Memory B cell (primary cell): ENCODE data around the gene TMEM170B.

Experiments used
- ATAC-seq: fragments of 150-1000 bp; cut with Tn5 transposase; 2 replicates; pipeline ENCODE4 v1.10.0; 2021; ENCODE audit warnings: low read depth, mild to moderate bottlenecking, moderate library complexity
- DNase-seq, 2 donors: peaks; one replicate each; pipeline ENCODE4 v3.0.0; 2022; ENCODE audit warnings: low spot score in 2 of 2
- H3K27ac Mint-ChIP-seq: one replicate; pipeline ENCODE4 v1.8.0; 2022; ENCODE audit warnings: mild to moderate bottlenecking, moderate library complexity, mixed read lengths
- H3K27me3 Mint-ChIP-seq: one replicate; pipeline ENCODE4 v1.8.0; 2022; ENCODE audit warnings: mixed read lengths
- H3K36me3 Mint-ChIP-seq: one replicate; pipeline ENCODE4 v1.8.0; 2022; ENCODE audit warnings: mild to moderate bottlenecking, mixed read lengths
- H3K4me1 Mint-ChIP-seq: one replicate; pipeline ENCODE4 v1.8.0; 2022; ENCODE audit warnings: mixed read lengths
- H3K4me3 Mint-ChIP-seq: one replicate; pipeline ENCODE4 v1.8.0; 2022; ENCODE audit warnings: mild to moderate bottlenecking, moderate library complexity, mixed read lengths
- H3K9me3 Mint-ChIP-seq: one replicate; pipeline ENCODE4 v1.8.0; 2022; ENCODE audit warnings: mixed read lengths

Gene TMEM170B

DNA sequence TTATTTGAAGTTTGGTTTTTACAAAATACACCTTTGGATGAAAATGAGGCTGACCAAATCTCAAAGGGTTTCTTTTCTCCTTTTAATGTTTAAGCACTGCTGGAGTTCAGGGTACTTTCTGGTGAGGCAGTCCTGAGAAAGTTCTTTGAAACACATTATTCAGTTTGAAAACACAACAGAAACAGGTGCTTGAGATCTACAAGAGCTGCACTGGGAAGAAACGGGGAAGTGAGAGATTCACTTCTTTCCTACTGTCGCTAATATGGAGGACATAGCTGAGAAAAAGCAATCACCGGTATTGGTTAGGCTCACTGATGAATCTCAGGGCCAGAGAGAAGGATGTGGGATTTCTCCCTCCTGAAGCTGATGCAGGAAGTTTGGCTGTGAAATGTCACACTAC is 22.9 kb upstream of the TMEM170B start:
- H3K27me3 Mint-ChIP-seq, result no peaks in the 10 kb centered on the region

DNA sequence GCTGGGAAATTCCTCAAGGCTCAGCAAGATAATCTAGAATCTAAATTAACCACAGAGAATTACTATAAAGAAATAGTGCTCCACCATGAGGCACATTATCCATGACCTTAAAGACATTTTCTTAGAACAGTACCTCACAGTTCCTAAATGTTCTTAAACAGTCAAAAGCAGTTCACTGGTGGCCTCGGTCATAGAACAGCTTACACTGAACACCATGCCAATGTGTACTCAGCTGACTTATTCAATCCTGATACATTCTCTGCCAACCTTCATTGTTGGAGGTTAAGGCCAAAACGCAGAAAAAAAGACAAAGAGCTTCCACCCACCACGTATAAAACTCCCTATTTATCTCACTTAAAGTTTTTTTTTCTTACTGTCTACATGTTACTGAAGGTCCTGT is 21.8 kb upstream of the TMEM170B start:
- peaks cover 5% of the 10 kb centered on the region for H3K9me3 Mint-ChIP-seq
- no peak overlapping the region for H3K4me3 Mint-ChIP-seq
- H3K27me3 Mint-ChIP-seq, result no peaks in the 10 kb centered on the region
- peaks cover 23% of the 10 kb centered on the region for H3K4me1 Mint-ChIP-seq
- no peak for DNase-seq
- ATAC-seq, result no peak
- peaks cover 2% of the 10 kb centered on the region for H3K36me3 Mint-ChIP-seq
- no peak overlapping the region for H3K27ac Mint-ChIP-seq

More for the DNA sequence above, 22.9 kb upstream of the TMEM170B start:
- DNase-seq (no peak), ATAC-seq (peak; percentile 63)
- Mint-ChIP-seq H3K4me3 (peak overlapping the region; percentile 9), H3K36me3 (peaks cover 3% of the 10 kb centered on the region), H3K27ac (peak overlapping the region; percentile 91), H3K4me1 (peaks cover 21% of the 10 kb centered on the region), H3K9me3 (peaks cover 5% of the 10 kb centered on the region)

DNA sequence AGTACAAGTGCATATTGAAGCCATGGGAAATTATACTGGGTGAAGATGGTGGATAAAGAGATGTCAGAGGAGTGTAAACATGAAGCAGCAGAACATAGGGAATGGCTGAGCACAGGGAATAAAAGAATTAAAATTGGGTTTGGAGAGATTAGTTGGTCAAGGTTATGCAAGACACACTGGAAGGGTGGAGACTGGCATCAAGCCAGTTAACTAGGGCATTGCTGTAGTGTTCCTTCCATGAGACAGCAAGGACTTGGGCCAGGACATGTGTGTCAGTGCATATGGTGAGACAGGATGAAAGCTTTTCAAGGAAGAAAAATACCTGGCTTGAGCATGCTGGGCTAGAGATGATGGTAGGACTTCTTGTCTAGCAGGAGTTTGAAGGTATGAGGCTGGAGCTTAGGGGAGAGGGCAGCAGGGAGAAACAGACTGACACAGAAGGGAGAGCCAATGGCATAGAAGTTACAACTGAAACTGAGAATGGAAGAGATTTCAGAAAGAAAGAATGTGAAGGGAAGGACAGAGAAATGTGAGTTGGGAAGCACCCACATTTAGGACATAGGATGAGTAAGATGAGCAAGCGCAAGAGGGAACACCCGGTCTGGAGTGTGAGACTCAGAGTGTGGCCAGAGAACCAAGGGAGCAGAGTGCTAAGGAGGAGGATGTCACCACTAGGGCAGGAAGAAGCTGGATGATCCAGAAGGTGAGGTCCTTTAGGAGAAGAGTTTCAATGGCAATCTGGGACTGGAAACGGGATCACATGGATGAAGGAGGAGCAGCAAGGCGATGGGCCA is 14.5 kb upstream of the TMEM170B start:
- H3K27ac Mint-ChIP-seq, result no peak overlapping the region
- H3K4me3 Mint-ChIP-seq, result no peak overlapping the region
- H3K27me3 Mint-ChIP-seq, result no peaks in the 10 kb centered on the region
- DNase-seq (no peak), ATAC-seq (no peak)
- H3K36me3 Mint-ChIP-seq, result no peaks in the 10 kb centered on the region
- no peaks in the 10 kb centered on the region for H3K9me3 Mint-ChIP-seq
- peaks cover 7% of the 10 kb centered on the region for H3K4me1 Mint-ChIP-seq

DNA sequence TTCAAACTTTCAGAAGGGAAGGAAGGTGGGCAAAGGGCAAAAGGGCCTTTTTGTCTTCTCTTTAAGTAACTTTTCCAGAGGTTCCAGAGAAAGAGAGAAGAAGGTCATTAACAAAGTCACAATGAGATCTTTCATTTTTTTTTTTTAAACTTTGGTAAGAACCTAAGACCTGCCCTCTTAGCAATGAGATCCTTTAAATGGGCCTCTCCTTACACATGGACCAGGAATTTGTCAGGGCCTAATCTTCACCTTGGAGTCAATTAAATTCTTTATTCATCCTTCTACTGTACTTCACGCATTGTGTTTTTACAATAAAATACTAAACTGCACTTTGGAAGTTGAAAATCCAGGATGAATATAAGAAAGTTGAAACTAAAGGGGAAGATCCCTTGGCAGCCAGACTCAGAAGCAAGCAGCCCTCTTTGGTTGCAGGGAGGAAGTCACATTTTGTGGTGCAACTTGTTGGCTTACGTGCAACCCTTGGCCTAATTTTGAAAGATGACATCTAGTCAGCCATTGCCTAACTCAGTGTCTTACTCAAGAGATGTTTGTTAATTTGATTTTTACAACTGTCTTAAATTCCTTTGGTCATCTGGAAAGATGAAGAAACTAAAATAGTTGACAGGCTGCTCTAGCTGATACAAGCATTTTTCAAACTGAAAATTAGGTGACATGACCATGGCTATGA is 11.9 kb upstream of the TMEM170B start:
- H3K4me3 Mint-ChIP-seq, result no peak overlapping the region
- no peak for DNase-seq
- no peak for ATAC-seq

DNA sequence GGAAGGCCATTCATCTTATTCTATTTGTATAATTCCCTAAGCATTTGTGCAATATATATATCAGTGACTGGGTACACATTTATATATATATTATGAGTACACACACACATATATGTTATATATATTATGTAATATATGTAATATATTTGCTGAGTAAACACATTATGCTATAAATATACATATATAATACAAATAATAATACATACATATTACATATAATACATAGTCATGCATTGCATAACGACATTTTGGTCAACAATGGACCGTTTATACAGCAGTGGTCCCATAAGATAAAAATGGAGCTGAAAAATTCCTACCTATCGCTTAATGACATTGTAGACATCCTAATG is 11.4 kb upstream of the TMEM170B start:
- Mint-ChIP-seq H3K36me3 (no peaks in the 10 kb centered on the region), H3K27ac (no peak overlapping the region), H3K27me3 (peaks cover 6% of the 10 kb centered on the region), H3K4me1 (no peaks in the 10 kb centered on the region), H3K9me3 (no peaks in the 10 kb centered on the region), H3K4me3 (no peak overlapping the region)
- DNase-seq (no peak), ATAC-seq (no peak)

More for the DNA sequence above, 11.9 kb upstream of the TMEM170B start:
- H3K27me3 Mint-ChIP-seq, result peaks cover 6% of the 10 kb centered on the region
- H3K36me3 Mint-ChIP-seq, result no peaks in the 10 kb centered on the region
- H3K27ac Mint-ChIP-seq, result no peak overlapping the region
- H3K4me1 Mint-ChIP-seq, result no peaks in the 10 kb centered on the region
- no peaks in the 10 kb centered on the region for H3K9me3 Mint-ChIP-seq

DNA sequence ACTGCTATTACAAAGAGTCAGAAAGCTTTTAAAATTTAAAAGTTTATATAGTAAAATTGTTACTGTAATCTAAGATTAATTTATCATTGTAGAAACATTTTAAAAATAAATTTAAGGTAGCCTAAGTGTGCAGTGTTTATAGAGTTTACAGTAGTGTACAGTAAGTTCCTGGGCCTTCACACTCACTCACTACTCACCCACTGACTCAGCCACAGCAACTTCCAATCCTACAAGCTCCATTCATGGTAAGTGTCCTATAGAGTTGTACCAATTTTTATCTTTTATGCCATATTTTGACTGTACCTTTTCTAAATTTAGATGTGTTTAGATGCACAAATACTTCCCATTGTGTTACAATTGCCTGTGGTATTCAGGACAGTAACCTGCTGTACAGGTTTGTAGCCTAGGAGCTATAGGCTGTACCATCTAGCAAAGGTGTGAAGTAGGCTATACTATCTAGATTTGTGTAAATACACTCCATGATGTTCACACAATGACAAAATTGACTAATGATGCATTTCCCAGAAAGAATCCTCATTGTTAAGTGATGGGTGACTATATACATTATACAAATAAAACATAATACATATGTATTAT is 10.2 kb upstream of the TMEM170B start:
- H3K4me1 Mint-ChIP-seq, result no peaks in the 10 kb centered on the region
- ATAC-seq (no peak), DNase-seq (no peak)
- no peak overlapping the region for H3K4me3 Mint-ChIP-seq
- no peaks in the 10 kb centered on the region for H3K36me3 Mint-ChIP-seq
- H3K9me3 Mint-ChIP-seq, result no peaks in the 10 kb centered on the region
- peaks cover 9% of the 10 kb centered on the region for H3K27me3 Mint-ChIP-seq
- no peak overlapping the region for H3K27ac Mint-ChIP-seq

DNA sequence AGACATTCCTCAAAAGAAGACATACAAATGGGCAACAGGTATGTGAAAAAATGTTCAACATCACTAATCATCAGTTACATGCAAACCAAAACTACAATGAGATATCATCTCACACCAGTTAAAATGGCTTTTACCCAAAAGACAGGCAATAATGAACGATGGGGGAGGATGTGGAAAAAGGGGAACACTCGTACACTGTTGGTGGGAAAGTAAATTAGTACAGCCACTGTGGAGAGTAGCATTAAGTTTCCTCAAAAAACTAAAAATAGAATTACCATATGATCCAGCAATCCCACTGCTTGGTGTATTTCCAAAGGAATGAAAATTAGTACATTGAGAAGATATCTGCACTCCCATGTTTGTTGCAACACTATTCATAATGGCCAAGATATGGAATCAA is 8.6 kb upstream of the TMEM170B start:
- Mint-ChIP-seq H3K4me1 (no peaks in the 10 kb centered on the region), H3K9me3 (no peaks in the 10 kb centered on the region), H3K27ac (no peak overlapping the region), H3K4me3 (no peak overlapping the region), H3K36me3 (no peaks in the 10 kb centered on the region), H3K27me3 (peaks cover 9% of the 10 kb centered on the region)
- no peak for ATAC-seq
- DNase-seq, result no peak

DNA sequence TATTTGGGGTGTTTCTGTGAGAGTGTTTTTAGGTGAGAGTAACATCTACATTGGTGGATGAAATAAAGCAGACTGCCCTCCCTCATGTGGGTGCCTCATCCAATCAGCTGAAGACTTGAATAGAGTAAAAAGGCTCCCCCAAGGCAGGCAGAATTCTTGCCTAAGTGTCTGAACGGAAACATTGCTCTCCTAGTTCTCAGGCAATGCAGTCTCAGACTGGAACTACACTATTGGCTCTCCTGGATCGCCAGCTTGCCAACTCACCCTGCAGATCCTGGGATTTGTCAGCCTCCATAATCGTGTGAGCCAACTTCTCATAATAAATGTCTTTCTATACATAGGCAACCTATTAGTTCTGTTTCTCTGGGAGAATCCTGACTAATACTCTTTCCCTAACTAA is 5.5 kb upstream of the TMEM170B start:
- Mint-ChIP-seq H3K36me3 (no peaks in the 10 kb centered on the region), H3K27me3 (peaks cover 10% of the 10 kb centered on the region)

DNA sequence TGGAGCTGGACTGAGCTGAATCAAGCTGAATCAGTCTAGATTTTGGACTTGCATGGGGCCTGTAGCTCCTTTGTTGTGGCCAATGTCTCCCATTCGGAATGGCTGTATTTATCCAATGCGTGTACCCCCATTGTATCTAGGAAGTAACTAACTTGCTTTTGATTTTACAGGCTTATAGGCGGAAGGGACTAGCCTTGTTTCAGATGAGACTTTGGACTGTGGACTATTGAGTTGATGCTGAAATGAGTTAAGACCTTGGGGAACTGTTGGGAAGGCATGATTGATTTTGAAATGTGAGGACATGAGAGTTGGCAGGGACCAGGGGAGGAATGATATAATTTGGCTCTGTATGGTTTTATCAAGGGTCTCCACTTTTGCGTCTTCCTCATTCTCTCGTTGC is 3.0 kb upstream of the TMEM170B start:
- peaks cover 4% of the 10 kb centered on the region for H3K27me3 Mint-ChIP-seq
- H3K4me1 Mint-ChIP-seq, result peaks cover 3% of the 10 kb centered on the region
- no peak overlapping the region for H3K27ac Mint-ChIP-seq
- ATAC-seq (no peak), DNase-seq (no peak)
- no peak overlapping the region for H3K4me3 Mint-ChIP-seq
- H3K36me3 Mint-ChIP-seq, result no peaks in the 10 kb centered on the region
- no peaks in the 10 kb centered on the region for H3K9me3 Mint-ChIP-seq

More for the DNA sequence above, 5.5 kb upstream of the TMEM170B start:
- ATAC-seq (no peak), DNase-seq (no peak)
- H3K4me3 Mint-ChIP-seq, result no peak overlapping the region
- H3K27ac Mint-ChIP-seq, result no peak overlapping the region
- peaks cover 3% of the 10 kb centered on the region for H3K4me1 Mint-ChIP-seq
- H3K9me3 Mint-ChIP-seq, result no peaks in the 10 kb centered on the region

DNA sequence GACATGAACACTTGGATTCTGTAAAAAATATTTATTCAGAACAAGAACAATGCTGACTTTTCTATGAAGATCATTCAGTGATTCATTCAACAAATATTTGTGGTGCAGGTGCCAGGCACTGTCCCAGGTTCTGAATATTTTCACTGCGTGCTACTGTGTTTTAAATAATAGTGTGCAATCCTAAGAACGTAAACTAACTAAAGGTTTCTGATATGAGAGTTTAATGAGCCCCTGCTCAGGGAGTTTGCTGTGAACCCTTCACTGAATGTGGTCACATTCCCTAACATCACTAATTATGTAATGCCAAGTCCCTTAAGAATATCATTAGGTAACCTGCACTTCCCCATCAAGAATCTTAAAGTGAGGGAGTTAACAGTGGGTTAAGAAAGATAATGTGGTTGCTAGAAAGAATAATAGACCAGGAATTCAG is 1.7 kb upstream of the TMEM170B start:
- H3K36me3 Mint-ChIP-seq, result no peaks in the 10 kb centered on the region
- no peak for DNase-seq
- peaks cover 6% of the 10 kb centered on the region for H3K4me1 Mint-ChIP-seq
- H3K27ac Mint-ChIP-seq, result no peak overlapping the region
- no peak for ATAC-seq
- H3K27me3 Mint-ChIP-seq, result peaks cover 4% of the 10 kb centered on the region
- no peaks in the 10 kb centered on the region for H3K9me3 Mint-ChIP-seq
- no peak overlapping the region for H3K4me3 Mint-ChIP-seq

DNA sequence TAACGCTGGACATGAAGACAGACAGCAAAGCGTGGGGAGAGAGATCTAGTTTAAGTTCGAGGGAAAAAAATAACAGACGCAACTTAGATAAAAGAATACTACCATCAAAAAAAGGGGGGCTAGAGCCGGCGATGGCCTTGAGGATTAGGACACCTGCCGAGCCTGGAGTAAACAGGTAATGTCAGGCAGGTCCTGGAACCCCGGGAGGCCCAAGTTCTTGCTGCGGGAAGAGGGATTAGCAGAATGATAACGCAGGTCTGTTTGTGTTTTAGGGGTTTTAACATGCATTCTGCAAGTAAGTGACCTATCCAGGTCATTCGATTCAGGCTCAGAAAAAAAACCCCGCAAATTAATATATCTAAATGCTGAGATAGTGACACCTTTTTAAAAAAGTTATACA is 754 bp upstream of the TMEM170B start:
- H3K27ac Mint-ChIP-seq, result peak overlapping the region; percentile 60
- ATAC-seq (no peak), DNase-seq (no peak)
- H3K27me3 Mint-ChIP-seq, result peaks cover 1% of the 10 kb centered on the region
- peaks cover 11% of the 10 kb centered on the region for H3K4me1 Mint-ChIP-seq
- H3K9me3 Mint-ChIP-seq, result no peaks in the 10 kb centered on the region
- peak overlapping the region; percentile 95 for H3K4me3 Mint-ChIP-seq
- H3K36me3 Mint-ChIP-seq, result no peaks in the 10 kb centered on the region

DNA sequence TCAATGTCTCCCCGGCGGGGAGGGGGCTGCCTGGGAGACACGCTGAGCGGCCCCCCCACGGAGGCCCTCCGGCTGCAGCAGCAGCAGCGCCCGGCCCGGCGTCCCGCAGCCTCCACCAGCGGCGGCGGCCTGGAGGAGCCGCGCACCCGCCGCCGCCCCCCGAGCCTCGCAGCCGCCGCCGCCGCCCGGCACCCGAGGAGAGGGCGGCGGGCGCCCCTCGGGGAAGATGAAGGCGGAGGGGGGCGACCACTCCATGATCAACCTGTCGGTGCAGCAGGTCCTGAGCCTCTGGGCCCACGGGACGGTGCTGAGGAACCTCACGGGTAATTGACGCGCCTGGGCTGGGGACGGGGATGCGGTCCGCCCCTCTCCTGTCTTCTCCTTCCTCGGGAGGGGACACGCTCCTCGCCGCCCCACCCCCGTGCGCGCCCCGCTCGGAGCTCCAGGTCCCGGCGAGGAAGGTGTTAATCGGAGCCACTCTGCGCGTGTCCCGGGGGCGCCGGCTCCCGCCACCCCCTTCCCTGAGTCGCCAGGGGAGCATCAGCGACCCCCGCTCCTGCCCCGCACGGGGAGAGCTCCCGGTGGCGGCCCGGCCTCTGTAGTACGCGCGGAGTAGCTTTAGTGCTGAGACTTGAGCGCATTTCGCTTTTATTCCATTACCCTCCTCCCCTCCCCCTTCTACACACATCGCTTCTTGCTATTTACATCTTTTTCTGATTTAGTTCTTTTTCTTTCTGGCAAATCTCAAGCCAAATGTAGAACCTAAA is 686 bp downstream of the TMEM170B start:
- peak; percentile 13 for ATAC-seq
- Mint-ChIP-seq H3K4me1 (peaks cover 11% of the 10 kb centered on the region), H3K9me3 (no peaks in the 10 kb centered on the region), H3K27ac (peak overlapping the region; percentile 85), H3K27me3 (peaks cover 1% of the 10 kb centered on the region), H3K36me3 (no peaks in the 10 kb centered on the region), H3K4me3 (peak overlapping the region; percentile 91)
- peak; percentile 11 to 45 for DNase-seq

DNA sequence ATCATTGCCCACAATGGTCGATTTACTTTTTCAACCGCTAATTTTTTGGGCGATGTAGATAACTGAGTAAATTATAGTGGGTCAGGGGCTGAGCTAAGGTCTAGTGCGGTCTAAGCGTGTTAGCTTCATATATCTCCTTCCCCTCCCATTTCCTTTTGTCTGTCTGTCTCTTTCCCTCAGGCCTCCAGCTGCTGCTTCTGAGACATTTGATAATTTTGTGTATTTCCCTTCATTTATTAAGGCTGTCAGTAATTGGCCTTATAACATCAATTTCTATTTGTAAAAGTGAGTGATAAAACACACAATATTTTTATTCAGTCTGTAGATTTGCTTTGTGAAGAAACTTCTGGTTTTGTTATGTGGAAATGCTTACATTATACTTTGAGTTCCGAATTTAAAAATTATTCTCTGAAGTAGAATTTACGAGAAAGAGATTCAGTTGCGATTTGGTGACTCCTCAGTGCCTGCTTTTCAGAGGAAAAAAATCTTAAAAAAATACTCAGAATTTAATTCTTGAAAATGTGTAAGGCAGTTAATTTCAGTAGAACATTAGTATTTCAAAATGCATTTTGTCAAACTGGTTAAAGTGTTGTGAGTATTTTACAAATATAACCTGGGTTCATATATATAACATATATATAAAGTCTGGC is 1.4 kb downstream of the TMEM170B start:
- DNase-seq (no peak), ATAC-seq (no peak)
- no peaks in the 10 kb centered on the region for H3K9me3 Mint-ChIP-seq
- peak overlapping the region; percentile 91 for H3K4me3 Mint-ChIP-seq
- peaks cover 11% of the 10 kb centered on the region for H3K4me1 Mint-ChIP-seq
- H3K36me3 Mint-ChIP-seq, result no peaks in the 10 kb centered on the region
- H3K27ac Mint-ChIP-seq, result peak overlapping the region; percentile 85
- H3K27me3 Mint-ChIP-seq, result peaks cover 1% of the 10 kb centered on the region
